PC-9 (cell line): ENCODE results near the gene ANKS1B.

ENCODE experiments used
- CTCF ChIP-seq: fragments of 200-600 bp; sonication (generic); conservative IDR thresholded peaks from 2 replicates; pipeline ENCODE4 v1.6.1; 2017; ENCODE audit warnings: mixed run types, antibody characterized with exemption, mild to moderate bottlenecking, moderate library complexity
- EZH2 ChIP-seq: fragments of 200-600 bp; sonication (generic); IDR thresholded peaks from 2 replicates; pipeline ENCODE4 v1.8.0; 2017; ENCODE audit warnings: antibody characterized with exemption, low read depth

DNA sequence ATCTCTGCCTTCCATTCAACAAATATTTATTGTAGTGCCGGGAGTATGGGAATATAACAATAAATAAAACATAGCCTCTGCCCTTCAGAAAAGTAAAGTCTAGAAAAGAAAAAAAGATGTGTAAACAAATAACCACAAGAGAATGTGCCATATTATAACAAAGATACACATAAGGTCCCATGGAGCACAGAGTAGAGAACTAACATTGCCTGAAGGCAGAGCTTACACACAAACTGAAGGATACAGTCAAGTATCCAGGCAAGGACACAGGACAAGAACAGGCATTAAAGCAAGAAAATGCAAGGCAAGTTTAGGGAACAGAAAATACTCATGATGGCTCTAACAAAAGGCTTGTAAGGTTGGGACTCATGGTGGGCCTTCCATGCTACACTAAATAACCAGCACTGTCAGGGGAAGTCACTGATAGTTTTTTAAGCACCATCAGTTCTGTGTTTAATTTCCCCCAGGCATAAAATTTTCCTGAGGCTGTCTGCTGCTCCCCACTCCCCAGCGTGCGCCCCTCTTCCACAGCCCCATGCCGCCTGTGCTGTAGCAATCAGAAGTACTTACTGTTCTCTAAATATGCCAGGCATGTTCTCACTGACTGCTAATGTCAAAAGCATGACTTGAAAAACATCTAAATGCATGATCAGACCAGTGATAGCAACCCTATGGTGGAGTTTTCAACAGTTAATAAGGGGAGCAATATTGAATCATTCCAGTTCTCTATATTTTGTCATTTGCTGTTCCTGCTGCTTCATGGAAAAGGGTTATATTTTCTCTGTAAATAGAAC is 77.8 kb downstream of the ANKS1B start:
- no peak for TF ChIP-seq CTCF
- no peak for TF ChIP-seq EZH2
